Bronchial epithelial cell (primary cell): ENCODE data around the gene SMIM1. TPM values are rescaled to one million over a fixed set of nuclear protein-coding genes. Genes with fewer than 3 reads are reported as not detected.

ENCODE experiments used
- DNase-seq: peaks from one replicate; pipeline ENCODE4 v3.0.0-alpha.2; 2010; ENCODE audit warnings: low read depth
- FAIRE-seq: peaks from 2 replicates; lab custom pipeline; 2011; peaks lifted over from hg19 to GRCh38; lab: Jason Lieb, UNC
- H3K27me3 ChIP-seq: 2 replicates; pipeline ENCODE4 v1.5.1; 2011; ENCODE audit warnings: low read length; ENCODE audit not compliant: control insufficient read depth, insufficient read depth
- H3K36me3 ChIP-seq: 2 replicates; pipeline ENCODE4 v1.5.1; 2011; ENCODE audit warnings: low read length; ENCODE audit not compliant: control insufficient read depth, insufficient read depth
- H3K4me3 ChIP-seq: 2 replicates; pipeline ENCODE4 v1.5.1; 2011; ENCODE audit warnings: mild to moderate bottlenecking, low read depth, low read length, control low read depth
- total RNA-seq: library from RNA; depleted of rRNA; stranded (reverse); fragments of >200 nt; gene quantifications from 2 replicates; pipeline ENCODE4 v1.2.1, GENCODE V29; 2014
- TF ChIP-seq, protein P1 (sequence below): IDR thresholded peaks from 2 replicates; pipeline ENCODE4 v1.5.1; 2011; ENCODE audit warnings: mild to moderate bottlenecking, moderate library complexity, low read length, control low read depth, inconsistent platforms; ENCODE audit not compliant: insufficient read depth, severe bottlenecking

The SMIM1 gene
- total RNA-seq, 1 donor from 2014 or later, result not detected

DNA sequence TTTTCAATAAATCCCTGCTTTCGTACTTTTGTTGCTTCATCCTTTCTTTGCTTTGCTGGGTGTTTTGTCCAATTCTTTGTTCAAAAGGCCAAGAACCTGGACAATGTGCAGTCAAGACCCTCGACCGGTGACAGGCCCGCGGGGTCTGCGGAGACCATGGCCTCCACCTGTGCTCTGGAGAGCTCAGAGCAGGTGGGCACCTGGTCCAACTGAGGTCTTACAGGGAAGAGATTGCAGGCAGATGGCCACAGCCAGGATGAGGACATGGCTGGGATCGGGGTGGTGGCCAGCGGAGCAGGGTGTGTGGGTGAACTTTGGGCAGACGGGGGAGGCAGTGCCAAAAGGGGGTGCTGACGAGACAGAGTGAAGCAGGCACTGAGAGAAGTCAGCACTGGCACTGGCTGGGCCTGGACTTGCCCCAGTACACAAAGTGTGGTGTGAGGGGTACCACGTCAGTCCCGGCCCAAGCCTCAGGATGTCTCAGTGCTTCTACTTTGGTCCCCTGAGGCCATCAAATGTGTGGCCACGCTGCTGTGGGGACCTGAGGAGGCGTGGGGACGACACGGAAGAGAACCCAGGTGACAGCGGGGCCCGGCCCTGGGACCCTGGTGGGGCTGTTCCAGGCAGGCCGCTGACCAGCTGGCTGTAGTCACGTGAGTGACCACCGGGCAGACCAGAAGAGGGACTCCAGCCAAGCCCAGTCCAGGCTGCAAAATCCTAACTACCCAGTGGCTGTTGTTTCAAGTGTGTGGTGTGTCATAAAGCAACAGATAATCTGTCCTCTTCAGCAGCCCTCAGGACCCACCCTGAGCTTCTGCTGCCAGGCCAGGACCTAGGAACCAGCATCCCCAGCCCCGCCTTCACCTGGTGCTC, 30.7 kb upstream of the SMIM1 start:
- no peak for FAIRE-seq
- no peak overlapping the region for H3K4me3 ChIP-seq
- peaks cover 12% of the 10 kb centered on the region for H3K36me3 ChIP-seq
- TF ChIP-seq, protein P1, sequence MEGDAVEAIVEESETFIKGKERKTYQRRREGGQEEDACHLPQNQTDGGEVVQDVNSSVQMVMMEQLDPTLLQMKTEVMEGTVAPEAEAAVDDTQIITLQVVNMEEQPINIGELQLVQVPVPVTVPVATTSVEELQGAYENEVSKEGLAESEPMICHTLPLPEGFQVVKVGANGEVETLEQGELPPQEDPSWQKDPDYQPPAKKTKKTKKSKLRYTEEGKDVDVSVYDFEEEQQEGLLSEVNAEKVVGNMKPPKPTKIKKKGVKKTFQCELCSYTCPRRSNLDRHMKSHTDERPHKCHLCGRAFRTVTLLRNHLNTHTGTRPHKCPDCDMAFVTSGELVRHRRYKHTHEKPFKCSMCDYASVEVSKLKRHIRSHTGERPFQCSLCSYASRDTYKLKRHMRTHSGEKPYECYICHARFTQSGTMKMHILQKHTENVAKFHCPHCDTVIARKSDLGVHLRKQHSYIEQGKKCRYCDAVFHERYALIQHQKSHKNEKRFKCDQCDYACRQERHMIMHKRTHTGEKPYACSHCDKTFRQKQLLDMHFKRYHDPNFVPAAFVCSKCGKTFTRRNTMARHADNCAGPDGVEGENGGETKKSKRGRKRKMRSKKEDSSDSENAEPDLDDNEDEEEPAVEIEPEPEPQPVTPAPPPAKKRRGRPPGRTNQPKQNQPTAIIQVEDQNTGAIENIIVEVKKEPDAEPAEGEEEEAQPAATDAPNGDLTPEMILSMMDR, result no peak
- no peaks in the 10 kb centered on the region for H3K27me3 ChIP-seq
- DNase-seq, result no peak

DNA sequence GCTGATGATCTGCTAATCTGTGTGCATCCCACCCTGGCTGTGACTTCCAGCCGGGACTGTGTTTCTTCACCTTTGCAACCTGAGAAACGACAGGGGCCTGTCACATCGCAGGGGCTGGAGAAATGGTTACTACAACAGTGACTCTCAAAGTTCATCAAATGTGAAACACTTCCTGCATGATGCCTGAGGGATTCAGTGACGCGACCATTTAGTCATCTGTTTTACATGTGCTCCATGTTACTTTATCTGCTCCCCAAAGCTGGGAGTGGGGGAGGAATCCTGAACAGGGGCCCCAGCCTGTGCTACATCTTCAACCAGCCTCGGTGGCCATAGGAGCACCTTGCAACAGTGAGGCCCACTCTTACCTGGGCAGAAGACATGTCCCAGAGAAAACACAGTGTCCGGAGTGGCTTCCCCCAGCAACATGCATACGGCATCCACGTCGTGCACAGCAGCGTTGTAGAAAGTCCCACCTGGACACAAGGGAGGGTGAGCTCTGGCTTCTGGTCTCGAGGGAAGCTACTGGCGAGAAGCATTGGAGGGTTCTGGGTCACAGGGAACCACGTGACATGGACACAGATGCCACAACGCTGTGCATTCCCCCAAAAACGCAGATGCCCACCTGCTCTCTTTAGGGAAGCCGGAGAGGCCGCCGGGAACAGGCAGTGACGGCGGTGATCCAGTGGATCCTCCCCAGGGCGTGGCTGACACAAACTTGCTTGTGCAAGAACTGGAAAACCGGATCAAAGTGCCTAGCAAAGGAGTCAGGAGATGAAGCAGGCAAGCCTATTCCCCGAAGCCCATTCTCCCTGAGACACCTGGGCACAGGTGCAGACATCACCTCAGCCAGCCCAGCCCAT, 29.9 kb upstream of the SMIM1 start:
- FAIRE-seq (peak; percentile 70), DNase-seq (no peak)
- Histone ChIP-seq H3K4me3 (no peak overlapping the region), H3K27me3 (no peaks in the 10 kb centered on the region), H3K36me3 (peaks cover 12% of the 10 kb centered on the region)
- TF ChIP-seq, protein P1, result no peak

DNA sequence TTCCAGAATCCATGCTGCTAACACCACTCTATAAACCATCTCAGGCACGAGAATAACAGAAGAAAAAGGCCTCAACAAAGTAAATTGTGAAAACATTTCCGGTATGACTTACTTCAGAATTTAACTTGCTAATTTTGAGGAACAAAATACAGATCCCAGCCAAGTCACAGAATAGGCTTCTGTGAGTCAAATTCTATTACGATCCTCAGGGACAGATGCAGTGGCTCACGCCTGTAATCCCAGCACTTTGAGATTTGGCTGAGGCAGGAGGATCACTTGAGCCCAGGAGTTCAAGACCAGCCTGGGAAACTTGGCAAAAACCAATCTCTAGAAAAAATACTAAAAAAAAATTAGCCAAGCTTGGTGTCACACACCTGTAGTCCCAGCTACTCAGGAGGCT, 29.1 kb upstream of the SMIM1 start:
- no peak for FAIRE-seq
- H3K27me3 ChIP-seq, result no peaks in the 10 kb centered on the region

DNA sequence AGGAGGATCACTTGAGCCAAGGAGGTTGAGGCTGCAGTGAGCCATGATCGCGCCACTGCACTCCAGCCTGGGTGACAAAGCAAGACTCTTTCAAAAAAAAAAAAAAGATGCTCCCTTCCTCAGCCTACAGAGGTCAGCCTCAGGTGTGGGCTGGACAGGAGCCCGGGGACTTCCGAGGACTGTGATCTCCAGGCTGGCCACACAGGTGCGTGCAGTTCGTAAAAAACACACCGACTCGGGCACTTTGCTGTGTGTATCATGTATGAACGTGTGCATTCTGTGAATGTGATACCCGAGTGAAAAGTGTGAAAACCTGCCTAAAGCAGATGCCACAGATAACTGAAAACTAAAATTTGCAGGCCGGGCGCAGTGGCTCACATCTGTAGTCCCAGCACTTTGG, 28.7 kb upstream of the SMIM1 start:
- H3K27me3 ChIP-seq, result no peaks in the 10 kb centered on the region
- H3K4me3 ChIP-seq, result no peak overlapping the region
- FAIRE-seq, result no peak
- TF ChIP-seq, protein P1, result no peak
- H3K36me3 ChIP-seq, result peaks cover 11% of the 10 kb centered on the region
- no peak for DNase-seq

More for the DNA sequence above, 29.1 kb upstream of the SMIM1 start:
- Histone ChIP-seq H3K36me3 (peaks cover 11% of the 10 kb centered on the region), H3K4me3 (no peak overlapping the region)
- no peak for DNase-seq
- TF ChIP-seq, protein P1, result no peak

DNA sequence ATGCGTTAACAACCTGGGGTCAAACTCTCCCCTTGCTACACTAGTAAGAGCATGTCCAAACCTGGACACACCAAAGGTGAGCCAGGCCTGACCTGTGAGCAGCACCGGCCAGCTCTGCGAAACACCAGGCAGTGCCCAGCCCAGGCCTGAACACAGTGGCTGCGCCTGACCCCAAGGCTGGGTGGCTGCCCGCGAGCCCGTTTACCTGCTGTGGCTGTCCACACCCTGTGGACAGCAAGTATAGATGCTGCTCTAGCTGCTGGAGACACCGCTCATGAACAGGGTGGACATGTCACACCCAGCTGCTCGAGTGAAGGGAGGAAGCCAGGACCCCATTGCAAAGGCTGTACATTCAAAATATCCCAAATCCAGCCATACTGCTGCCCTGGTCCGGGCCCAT, 27.9 kb upstream of the SMIM1 start:
- no peak overlapping the region for H3K4me3 ChIP-seq
- FAIRE-seq, result no peak
- H3K27me3 ChIP-seq, result peaks cover 2% of the 10 kb centered on the region
- TF ChIP-seq, protein P1, result no peak
- no peak for DNase-seq
- peaks cover 8% of the 10 kb centered on the region for H3K36me3 ChIP-seq
